Measurements from ENCODE around the gene TRIP13.
"Not testable (repeated sequence)": the region's sequence is repeated elsewhere in the genome, so short reads cannot be mapped to it uniquely, and the experiment has no call there.

The TRIP13 gene

DNA sequence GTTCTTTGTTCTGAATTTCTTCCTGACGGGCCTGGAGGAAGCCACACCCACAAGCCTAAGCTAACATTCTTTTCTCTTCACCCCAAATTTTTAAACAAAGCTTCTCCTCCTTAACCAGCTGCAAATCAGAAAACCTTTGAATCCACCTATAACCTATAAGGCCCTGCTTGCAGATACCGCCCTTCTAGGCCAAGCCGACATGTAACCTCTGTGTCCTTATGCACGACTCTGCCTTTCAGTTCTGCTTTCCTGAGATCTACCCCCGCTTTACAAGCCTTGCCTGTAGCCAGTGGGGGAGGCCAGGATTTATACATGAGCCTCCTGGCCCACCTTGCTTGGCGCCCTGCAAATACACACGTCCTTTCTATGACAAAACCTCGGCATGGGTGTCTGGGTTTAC lies 19.4 kb upstream of the TRIP13 start:
- no peak for DNase-seq

DNA sequence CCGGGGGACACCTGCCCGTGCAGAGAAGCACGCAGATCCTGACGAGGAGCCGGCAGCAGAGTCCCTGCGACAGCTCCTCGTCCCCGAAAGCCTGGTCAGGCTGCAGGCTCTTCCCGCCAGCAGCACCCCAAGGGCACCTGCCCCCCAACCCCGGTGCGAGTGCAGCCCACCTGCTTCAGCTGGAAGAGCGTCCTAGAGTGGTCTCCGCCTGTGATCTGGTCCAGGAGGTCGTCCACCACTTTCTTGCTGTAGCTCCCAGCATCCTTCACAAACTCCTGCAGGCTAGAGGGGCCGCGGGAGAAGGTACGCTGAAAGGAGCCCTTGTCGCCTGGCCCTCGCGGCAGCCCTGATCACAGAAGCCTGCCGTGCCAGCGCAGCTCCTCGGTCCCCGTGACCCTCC lies 16.8 kb upstream of the TRIP13 start:
- DNase-seq: no peak

- DNase-seq: no peak
Observed at GRCh38 chr5:876398-877365, 16.0 kb upstream of the TRIP13 start.

DNA sequence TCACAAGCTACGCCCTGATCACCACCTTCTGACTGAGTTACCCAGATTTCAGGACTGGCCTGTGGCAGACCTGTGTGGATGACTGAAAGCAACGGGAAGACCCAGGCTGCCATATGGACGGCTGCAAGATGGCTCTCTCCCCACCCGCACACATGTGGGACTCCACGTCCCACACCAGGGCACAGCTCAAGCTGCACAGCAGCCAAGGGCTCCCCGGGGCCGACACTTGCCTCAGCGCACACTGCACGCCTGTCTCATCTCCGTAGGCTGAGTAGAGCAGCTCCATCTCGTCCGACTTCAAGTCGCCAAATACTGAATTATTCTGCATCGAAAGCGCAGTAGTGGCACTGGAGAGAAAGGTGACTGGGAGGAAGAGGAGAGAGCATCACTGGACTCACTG lies 14.6 kb upstream of the TRIP13 start:
- DNase-seq: no peak

DNA sequence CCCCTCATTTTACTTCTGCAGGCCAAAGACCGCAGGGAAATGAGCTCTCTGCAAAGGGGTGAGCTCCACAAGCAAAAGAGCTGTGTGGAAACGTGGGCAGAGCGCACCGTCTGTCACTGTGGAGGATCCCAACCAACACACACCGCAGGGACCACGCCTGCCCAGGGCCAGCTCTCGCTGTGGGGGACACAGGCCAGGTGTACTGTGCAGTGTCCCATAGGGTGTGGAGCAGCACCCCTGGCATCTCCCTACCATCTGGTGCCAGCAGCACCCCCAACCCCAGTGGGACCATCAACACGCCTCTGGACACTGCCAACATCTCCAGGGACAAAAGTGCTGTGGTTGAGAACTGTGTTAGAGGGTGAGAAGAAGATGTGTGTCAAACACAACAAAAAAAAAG lies 14.0 kb upstream of the TRIP13 start:
- not testable (repeated sequence) for DNase-seq

DNA sequence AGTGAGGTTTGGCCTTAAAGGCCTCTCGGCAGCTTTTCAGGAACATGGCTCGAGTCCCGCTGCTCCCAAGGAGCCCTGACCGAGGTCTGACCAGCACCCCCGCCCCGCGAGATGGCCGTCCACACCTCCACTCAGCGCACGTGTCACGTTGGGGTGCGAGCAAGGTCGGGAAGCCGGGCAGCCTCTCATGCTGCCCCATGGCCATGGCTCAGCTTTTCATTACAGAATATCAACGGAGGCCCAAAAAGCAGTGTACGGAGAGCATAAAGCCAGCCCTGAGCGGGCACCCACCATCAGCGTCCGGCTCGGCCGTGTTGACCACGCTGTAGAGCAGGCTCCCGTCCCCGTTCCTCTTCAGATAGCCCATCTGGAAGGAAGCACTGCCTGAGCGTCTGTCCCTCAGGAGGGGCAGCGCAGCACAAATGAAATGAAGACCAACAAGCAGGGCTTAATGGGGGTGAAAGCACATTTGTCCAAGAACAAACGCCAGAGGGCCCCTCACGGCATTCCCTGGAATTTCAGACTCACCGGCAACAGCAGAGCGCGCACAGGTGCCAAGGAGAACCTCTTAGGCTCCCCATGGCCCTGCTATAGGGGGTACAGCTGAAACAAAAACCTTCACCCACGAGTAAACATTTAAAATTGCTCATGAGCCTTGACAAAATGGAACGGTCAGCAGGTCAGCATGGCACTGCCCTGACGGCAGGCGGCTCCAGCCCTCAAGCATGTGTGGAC lies 11.7 kb upstream of the TRIP13 start:
- DNase-seq: no peak

GRCh38 chr5:881551-881935 lies 11.1 kb upstream of the TRIP13 start:
- DNase-seq: no peak

DNA sequence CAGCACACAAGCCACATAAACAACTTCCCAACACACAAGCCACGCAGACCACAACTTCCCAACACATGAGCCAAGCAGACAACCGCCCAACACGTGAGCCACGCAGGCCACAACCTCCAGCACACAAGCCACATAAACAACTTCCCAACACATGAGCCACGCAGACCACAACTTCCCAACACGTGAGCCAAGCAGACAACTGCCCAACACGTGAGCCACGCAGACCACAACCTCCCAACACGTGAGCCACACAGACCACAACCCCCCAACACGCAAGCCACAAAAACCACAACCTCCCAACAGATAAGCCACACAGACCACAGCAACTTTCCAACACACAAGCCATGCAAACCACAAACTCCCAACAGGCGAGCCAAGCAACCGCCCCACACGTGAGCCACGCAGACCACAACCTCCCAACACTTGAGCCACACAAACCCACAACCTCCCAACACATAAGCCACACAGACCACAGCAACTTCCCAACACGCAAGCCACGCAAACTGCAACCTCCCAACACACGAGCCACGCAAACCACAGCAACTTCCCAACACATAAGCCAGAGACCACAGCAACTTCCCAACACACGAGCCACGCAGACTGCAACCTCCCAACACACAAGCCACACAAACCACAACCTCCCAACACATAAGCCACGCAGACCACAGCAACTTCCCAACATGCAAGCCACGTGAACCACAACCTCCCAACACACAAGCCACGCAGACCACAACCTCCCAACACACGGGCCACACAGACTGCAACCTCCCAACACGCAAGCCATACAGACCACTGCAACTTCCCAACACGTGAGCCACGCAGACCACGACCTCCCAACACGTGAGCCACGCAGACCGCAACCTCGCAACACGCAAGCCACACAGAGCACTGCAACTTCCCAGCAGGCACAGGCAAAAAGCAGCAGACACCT lies 10.2 kb upstream of the TRIP13 start:
- DNase-seq: no peak

- no peak for DNase-seq
Observed at GRCh38 chr5:883475-884181, 9.1 kb upstream of the TRIP13 start.

- no peak for DNase-seq
Observed at GRCh38 chr5:884345-885126, 8.1 kb upstream of the TRIP13 start.

GRCh38 chr5:885127-885442 lies 7.6 kb upstream of the TRIP13 start:
- no peak for DNase-seq

DNA sequence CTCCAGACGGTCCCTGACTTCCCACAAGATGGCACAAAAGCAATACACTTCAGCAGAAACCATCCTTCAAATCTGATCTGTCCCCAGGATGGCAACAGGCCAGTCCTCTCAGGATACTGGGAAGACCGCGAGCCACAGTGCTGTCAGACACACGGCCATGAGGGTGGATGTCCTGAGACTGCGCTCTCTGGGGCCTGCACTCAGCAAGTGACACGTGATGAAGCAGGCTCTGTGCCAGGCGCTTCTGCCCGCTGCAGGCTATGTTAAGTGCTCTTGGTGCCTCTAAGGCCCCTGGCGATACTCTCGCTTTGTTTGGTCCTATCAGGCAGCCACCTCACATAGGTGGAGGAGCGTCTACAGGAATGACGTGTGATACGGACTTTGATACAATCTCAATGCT lies 7.2 kb upstream of the TRIP13 start:
- peak; percentile 39 for DNase-seq

- no peak for DNase-seq
Observed at GRCh38 chr5:886036-886435, 6.6 kb upstream of the TRIP13 start.

GRCh38 chr5:886716-887325 lies 5.9 kb upstream of the TRIP13 start:
- DNase-seq: no peak

DNA sequence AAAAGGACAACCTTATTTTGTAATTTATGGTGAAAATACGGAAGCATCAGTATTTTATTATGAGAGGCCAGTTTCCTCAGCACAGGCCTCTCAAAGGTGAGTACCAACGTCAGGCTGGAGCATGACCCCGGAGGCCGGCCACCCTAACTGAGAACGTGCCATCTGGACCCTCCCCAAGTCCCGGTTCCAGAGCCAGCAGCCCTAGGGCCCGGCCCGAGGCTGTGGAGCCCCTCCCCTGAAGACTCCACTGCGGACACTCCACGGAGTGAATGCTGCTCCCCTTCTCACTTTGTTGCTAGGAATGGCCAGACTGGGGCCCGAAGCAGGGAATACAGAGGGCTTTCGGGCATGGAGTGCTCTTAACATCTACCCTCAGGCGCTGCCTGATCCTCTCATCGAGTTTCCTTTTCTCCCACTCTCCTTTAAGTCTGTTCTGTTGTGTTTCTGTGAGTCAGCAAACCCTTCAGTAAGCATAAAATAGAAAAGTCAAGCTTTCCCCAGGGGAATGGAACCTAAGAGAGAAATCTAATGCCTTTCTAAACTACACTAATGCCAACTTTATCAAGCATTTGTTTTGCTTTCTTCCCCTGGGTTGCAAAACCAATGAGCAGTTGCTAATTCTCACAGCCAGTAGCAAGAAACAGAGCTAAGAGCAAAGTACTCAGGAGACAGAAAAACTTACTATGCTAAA lies 4.6 kb upstream of the TRIP13 start:
- no peak for DNase-seq

DNA sequence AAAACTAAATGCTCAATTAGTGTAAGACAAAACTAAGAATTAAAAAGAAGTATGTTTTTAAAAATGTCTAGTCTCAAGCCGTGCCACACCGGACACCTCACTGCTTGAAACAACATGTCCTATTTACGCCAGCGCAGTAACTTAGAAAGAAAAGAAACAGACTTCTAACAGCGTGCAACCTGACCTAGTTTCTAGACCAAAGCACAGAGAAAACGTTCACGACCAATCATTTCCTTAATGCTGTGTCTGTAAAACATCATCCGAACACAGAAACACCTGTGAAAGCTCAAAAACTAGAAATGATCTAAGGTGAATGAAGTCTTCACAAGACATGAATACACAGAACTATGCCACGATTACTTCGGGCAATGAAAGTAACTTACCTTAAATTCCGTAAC lies 4.0 kb upstream of the TRIP13 start:
- no peak for DNase-seq

GRCh38 chr5:889075-889710 lies 3.5 kb upstream of the TRIP13 start:
- DNase-seq: no peak

DNA sequence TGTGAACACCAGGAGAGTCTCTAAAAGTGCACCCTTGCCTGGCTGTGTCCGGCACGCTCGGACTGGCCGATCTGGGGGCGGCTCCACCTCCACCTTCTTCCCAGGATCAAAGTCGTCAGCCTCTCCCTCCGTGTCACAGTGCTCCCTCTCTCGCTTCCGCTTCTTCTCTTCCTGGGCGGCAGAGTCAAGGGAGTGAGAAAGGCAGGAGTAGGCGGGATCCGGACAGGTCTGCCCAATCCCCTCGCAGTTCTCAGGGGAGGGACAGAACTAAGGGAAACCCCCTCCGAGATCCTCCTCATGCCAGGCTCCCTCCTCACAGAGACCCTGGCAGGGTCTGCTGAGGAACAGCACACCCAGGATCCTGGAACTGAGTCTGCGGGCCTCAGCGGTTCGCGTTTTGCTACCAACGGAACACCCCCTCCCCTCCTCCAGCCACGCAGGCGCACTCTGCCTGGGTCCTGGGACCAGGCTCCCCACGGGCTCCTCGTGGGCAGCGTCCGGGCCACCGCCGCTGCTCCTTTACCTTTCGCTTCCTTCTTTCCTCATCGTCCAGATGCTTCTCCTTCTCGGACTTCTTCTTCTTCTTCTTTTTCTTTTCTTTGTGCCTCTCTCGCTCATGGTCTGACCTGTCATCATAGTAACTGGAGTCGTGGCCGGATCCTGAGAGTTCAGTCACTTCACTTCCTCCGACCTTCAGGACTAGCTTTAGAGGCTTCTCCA lies 1.4 kb upstream of the TRIP13 start:
- no peak for DNase-seq

- DNase-seq: no peak
Observed at GRCh38 chr5:891837-892393, 769 bp upstream of the TRIP13 start.

Measured in NCI-H1105 (cell line).